Measurements from ENCODE around the gene ADCK2.
"Not testable (repeated sequence)": the region's sequence is repeated elsewhere in the genome, so short reads cannot be mapped to it uniquely, and the experiment has no call there.

ADCK2 gene

DNA sequence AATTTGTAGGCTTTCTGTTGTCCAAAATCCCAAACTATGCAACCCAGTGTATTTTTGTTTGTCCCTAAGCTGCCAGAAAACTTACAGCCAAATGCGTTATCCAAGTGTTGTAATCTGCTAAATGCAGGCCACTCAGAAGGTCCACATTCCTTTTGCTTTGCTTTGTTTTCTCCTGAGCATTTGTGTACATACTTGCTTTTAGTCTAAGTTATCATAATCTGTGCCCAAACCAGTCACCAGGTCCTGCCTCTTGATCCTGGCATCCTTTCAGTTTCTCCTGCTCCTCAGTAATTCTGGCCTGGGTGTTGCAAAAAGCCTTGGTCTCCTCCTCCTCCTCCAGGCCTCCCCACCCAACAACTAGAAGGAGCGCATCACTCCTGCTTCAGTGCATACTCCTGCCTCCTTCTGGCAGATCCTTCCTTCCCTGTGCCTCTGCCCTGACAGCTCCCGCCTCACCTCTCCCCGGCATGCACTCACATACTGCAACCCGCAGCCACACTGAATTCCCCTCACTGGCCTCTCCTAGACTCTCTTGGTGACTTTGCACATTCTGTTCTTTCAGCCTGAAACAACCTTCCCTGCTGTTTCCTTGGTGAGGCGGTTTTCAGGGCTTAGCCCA, 34.5 kb upstream of the ADCK2 start:
- H3K27ac ChIP-seq (ENCODE audit: low read depth, low read length), result no peak overlapping the region
- peaks cover 31% of the 10 kb centered on the region for H3K27me3 ChIP-seq (ENCODE audit: insufficient read depth, low read length)
- H3K9ac ChIP-seq (ENCODE audit: low read depth, low read length), result no peak overlapping the region
- H3K4me3 ChIP-seq (ENCODE audit: low read length), result no peak overlapping the region
- H3K9me3 ChIP-seq (ENCODE audit: insufficient read depth, low read depth, low read length), result no peaks in the 10 kb centered on the region
- H3K4me1 ChIP-seq (ENCODE audit: insufficient read depth, low read length), result peaks cover 33% of the 10 kb centered on the region
- no peaks in the 10 kb centered on the region for H3K36me3 ChIP-seq (ENCODE audit: insufficient read depth, low read length)
- 53% methylated on average over 6 of the region's 6 CpGs for WGBS

DNA sequence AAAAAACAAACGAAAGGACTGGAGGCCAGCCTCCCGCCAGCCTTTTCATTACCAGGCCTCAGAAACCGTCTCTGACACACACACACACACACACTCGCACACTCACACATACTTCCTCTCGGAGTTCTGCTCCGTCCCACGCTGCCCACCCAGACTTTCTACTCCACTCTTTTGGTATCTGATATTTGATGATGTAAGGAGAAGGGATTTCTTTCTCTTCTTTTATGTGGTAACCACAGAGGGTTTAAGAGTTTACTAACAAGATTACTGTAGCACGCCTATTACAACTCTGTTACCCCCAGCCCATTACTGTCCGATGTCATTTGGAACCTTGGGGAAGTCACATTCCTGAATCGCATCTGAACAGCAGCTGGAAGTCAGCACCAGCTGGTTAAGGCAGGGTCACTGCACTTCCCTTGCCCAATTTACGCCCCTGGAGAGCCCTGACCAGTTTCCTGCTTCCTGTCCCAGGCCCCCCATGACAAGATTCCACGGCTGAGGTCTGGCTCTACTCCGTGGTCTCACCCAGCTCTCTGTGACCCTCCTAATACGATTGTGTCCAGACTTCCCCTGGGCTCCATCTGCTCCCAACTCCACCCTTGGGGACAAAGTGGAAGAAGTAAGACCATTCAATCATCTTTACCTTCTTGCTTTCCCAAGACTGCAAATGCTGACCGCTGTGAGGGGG, 33.2 kb upstream of the ADCK2 start:
- 36% methylated on average over 12 of the region's 15 CpGs for WGBS
- no peaks in the 10 kb centered on the region for H3K36me3 ChIP-seq (ENCODE audit: insufficient read depth, low read length)
- H3K4me1 ChIP-seq (ENCODE audit: insufficient read depth, low read length), result peaks cover 33% of the 10 kb centered on the region
- H3K27me3 ChIP-seq (ENCODE audit: insufficient read depth, low read length), result peaks cover 31% of the 10 kb centered on the region
- peak overlapping the region; percentile 79 for H3K4me3 ChIP-seq (ENCODE audit: low read length)
- peak overlapping the region; percentile 73 for H3K9ac ChIP-seq (ENCODE audit: low read depth, low read length)
- no peaks in the 10 kb centered on the region for H3K9me3 ChIP-seq (ENCODE audit: insufficient read depth, low read depth, low read length)
- no peak overlapping the region for H3K27ac ChIP-seq (ENCODE audit: low read depth, low read length)

DNA sequence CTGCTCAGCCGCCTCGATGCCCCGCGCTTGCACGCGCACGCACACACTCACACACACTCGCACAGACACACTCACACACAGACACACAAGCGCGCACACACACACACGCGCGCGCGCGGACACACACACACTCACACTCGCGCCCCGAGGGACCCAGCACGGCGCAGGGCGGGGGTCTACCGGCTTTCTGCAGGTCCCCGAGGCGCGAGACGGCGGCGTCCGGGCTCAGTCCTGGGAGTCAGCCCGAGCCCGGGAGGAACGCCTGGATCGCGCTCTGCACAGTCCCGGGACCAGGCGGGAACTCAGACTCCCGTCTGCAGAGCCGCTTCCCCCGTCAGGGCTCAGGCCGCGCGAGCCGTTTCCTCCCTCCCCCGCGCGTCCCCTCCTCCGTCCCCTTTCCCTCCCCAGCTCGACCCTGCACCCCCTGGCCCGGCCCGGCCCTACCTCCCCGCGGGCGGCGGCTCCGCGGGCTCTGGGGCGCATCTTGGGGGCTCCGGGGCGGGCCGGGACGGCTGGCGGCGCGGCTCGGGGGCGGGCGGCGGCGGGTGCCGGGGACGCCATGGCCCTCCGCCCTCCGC, 32.6 kb upstream of the ADCK2 start:
- WGBS, result under 1% methylated on average over 74 of the region's 74 CpGs
- H3K9ac ChIP-seq (ENCODE audit: low read depth, low read length), result peak overlapping the region; percentile 73
- peaks cover 33% of the 10 kb centered on the region for H3K4me1 ChIP-seq (ENCODE audit: insufficient read depth, low read length)
- H3K27ac ChIP-seq (ENCODE audit: low read depth, low read length), result no peak overlapping the region
- H3K36me3 ChIP-seq (ENCODE audit: insufficient read depth, low read length), result no peaks in the 10 kb centered on the region
- H3K27me3 ChIP-seq (ENCODE audit: insufficient read depth, low read length), result peaks cover 31% of the 10 kb centered on the region
- H3K4me3 ChIP-seq (ENCODE audit: low read length), result peak overlapping the region; percentile 79
- no peaks in the 10 kb centered on the region for H3K9me3 ChIP-seq (ENCODE audit: insufficient read depth, low read depth, low read length)

- H3K4me1 ChIP-seq (ENCODE audit: insufficient read depth, low read length), result peaks cover 25% of the 10 kb centered on the region
- H3K9me3 ChIP-seq (ENCODE audit: insufficient read depth, low read depth, low read length), result no peaks in the 10 kb centered on the region
- no peaks in the 10 kb centered on the region for H3K36me3 ChIP-seq (ENCODE audit: insufficient read depth, low read length)
- peaks cover 31% of the 10 kb centered on the region for H3K27me3 ChIP-seq (ENCODE audit: insufficient read depth, low read length)
- 2% methylated on average over 78 of the region's 78 CpGs for WGBS
- H3K4me3 ChIP-seq (ENCODE audit: low read length), result peak within 1 kb of the TSS; percentile 79
- peak within 1 kb of the TSS; percentile 73 for H3K9ac ChIP-seq (ENCODE audit: low read depth, low read length)
- no peak within 1 kb of the TSS for H3K27ac ChIP-seq (ENCODE audit: low read depth, low read length)
Measured at GRCh38 chr7:140640727-140641523, 31.8 kb upstream of the ADCK2 start, which contains the start of gene DENND2A. Gene DENND2A (minus strand): TSS chr7:140640813. CDS start chr7:140602397, 38,416 bp downstream.

DNA sequence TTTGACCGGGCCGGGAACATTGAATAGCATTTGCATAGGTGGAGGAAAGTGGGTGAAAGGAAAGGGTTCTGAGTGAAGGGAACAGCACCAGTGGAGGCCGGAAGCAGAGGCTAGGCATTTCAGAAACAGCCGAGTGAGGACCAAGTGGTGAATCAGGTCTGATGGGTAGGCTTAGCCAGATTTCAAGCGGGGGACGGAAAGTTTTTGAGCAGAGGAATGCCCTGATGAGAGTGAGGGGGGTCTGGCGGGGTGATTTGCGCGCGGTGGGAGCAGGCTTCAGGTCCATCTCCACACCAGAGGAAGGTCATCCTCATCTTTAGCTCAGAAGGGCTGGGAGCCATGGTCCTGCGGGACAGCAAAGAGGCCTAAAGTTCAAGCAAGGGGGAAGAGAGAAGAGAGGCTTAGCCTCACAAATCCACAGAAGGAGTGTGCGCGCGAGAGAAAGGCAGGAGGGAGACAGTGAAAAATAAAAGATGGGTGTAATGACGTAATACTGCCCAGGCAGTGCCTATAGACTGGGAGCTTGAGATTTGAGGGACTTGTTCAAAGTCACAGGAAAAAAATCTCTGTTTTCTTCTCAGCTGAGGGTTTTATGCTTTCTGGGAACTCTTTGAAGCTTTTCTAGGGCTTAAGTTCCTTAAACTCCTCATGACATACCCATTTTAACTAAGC, 31.1 kb upstream of the ADCK2 start:
- Histone ChIP-seq H3K9ac (ENCODE audit: low read depth, low read length) (no peak overlapping the region), H3K36me3 (ENCODE audit: insufficient read depth, low read length) (no peaks in the 10 kb centered on the region), H3K27ac (ENCODE audit: low read depth, low read length) (no peak overlapping the region), H3K9me3 (ENCODE audit: insufficient read depth, low read depth, low read length) (no peaks in the 10 kb centered on the region), H3K4me1 (ENCODE audit: insufficient read depth, low read length) (peaks cover 20% of the 10 kb centered on the region; the same call in 1 of the 2 replicates), H3K27me3 (ENCODE audit: insufficient read depth, low read length) (peaks cover 31% of the 10 kb centered on the region), H3K4me3 (ENCODE audit: low read length) (peak overlapping the region; percentile 79)
- 46% methylated on average over 15 of the region's 15 CpGs for WGBS

GRCh38 chr7:140643416-140643815, 29.3 kb upstream of the ADCK2 start:
- Histone ChIP-seq H3K36me3 (ENCODE audit: insufficient read depth, low read length) (no peaks in the 10 kb centered on the region), H3K4me1 (ENCODE audit: insufficient read depth, low read length) (peaks cover 15% of the 10 kb centered on the region; the same call in 1 of the 2 replicates), H3K9ac (ENCODE audit: low read depth, low read length) (no peak overlapping the region), H3K27me3 (ENCODE audit: insufficient read depth, low read length) (peaks cover 31% of the 10 kb centered on the region), H3K27ac (ENCODE audit: low read depth, low read length) (no peak overlapping the region), H3K9me3 (ENCODE audit: insufficient read depth, low read depth, low read length) (no peaks in the 10 kb centered on the region), H3K4me3 (ENCODE audit: low read length) (no peak overlapping the region)
- 91% methylated on average over 5 of the region's 5 CpGs for WGBS

DNA sequence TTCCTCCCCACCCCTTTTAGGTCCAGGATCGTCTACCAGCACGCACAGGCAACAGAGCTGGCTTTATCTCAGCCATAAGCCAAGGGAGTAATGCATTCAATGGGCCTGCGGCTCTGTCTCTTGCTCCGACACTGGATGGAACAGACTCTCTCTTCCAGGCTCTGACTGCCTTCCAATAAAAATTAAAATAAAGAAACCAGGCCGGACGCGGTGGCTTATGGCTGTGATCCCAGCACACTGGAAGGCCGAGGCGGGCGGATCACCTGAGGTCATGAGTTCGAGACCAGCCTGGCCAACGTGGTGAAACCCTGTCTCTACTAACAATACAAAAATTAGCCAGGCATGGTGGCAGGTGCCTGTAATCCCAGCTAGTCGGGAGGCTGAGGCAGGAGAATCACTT, 28.0 kb upstream of the ADCK2 start:
- H3K9ac ChIP-seq (ENCODE audit: low read depth, low read length); H3K36me3 ChIP-seq (ENCODE audit: insufficient read depth, low read length); H3K27ac ChIP-seq (ENCODE audit: low read depth, low read length); H3K4me3 ChIP-seq (ENCODE audit: low read length); H3K9me3 ChIP-seq (ENCODE audit: insufficient read depth, low read depth, low read length): not testable (repeated sequence)
- 95% methylated on average over 13 of the region's 13 CpGs for WGBS
- H3K27me3 ChIP-seq (ENCODE audit: insufficient read depth, low read length), result peaks cover 25% of the 10 kb centered on the region
- H3K4me1 ChIP-seq (ENCODE audit: insufficient read depth, low read length), result peaks cover 15% of the 10 kb centered on the region; the same call in 1 of the 2 replicates

DNA sequence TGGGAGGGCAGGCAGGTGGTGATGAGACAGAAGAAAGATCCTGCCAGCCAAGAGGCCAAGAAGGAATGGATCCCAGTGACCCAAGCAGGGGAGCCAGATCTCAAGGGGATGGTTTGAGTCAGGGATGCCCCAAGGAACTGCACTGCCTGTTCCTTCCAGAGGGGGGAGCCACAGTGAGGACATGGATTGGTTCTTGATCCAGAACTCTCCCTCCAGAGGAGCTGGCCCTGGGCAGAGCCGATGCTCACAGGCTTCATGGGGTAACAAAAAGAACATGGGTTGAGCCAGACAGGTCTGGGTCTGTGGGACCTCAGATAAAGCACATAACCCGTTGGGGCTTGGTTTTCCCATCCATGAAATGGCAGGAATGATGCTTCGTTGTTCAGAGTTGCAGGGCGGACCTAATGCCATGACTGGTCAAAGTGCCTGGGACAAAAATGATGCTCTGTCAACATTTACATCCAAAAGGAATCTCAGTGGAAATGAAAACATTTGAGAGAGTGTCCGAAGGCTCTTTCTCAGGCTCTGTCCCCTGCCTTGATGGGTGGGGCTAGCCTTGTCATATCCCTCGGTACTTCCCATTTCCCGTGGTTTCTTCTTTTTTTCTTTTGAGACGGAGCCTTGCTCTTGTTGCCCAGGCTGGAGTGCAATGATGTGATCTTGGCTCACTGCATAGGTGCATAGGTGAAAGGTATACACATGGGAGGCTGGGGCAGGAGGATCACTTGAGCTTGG, 27.4 kb upstream of the ADCK2 start:
- Histone ChIP-seq H3K9ac (ENCODE audit: low read depth, low read length) (no peak overlapping the region), H3K27me3 (ENCODE audit: insufficient read depth, low read length) (peaks cover 20% of the 10 kb centered on the region), H3K4me3 (ENCODE audit: low read length) (no peak overlapping the region), H3K27ac (ENCODE audit: low read depth, low read length) (no peak overlapping the region), H3K36me3 (ENCODE audit: insufficient read depth, low read length) (no peaks in the 10 kb centered on the region), H3K9me3 (ENCODE audit: insufficient read depth, low read depth, low read length) (no peaks in the 10 kb centered on the region), H3K4me1 (ENCODE audit: insufficient read depth, low read length) (peaks cover 15% of the 10 kb centered on the region; the same call in 1 of the 2 replicates)
- 92% methylated on average over 8 of the region's 8 CpGs for WGBS

GRCh38 chr7:140646931-140647647, 25.7 kb upstream of the ADCK2 start:
- whole genome bisulfite sequencing, result 34% methylated on average over 8 of the region's 8 CpGs
- H3K9ac ChIP-seq (ENCODE audit: low read depth, low read length), result no peak overlapping the region
- H3K27me3 ChIP-seq (ENCODE audit: insufficient read depth, low read length), result peaks cover 6% of the 10 kb centered on the region
- H3K27ac ChIP-seq (ENCODE audit: low read depth, low read length), result no peak overlapping the region
- H3K9me3 ChIP-seq (ENCODE audit: insufficient read depth, low read depth, low read length), result no peaks in the 10 kb centered on the region
- H3K4me1 ChIP-seq (ENCODE audit: insufficient read depth, low read length), result peaks cover 5% of the 10 kb centered on the region; the same call in 1 of the 2 replicates
- H3K36me3 ChIP-seq (ENCODE audit: insufficient read depth, low read length), result no peaks in the 10 kb centered on the region
- H3K4me3 ChIP-seq (ENCODE audit: low read length), result no peak overlapping the region

Data from HUES64 (cell line).